ENCODE data around the gene IGHMBP2.
"Not testable (repeated sequence)": the region's sequence is repeated elsewhere in the genome, so short reads cannot be mapped to it uniquely, and the experiment has no call there.

IGHMBP2 gene

GRCh38 chr11:68872216-68873003 lies 31.3 kb upstream of the IGHMBP2 start:
- H3K4me3 ChIP-seq (ENCODE audit: low read depth, low read length) = no peak overlapping the region
- peak; percentile 76 for DNase-seq (ENCODE audit: low read depth, low spot score)
- in situ Hi-C loops (cut with HindIII; ENCODE audit: low sequenced_read_pairs) = no loop called here
- TF ChIP-seq CTCF (IDR thresholded peaks at IDR 0.05; ENCODE audit: low read depth, low read length) = no peak

- TF ChIP-seq CTCF (IDR thresholded peaks at IDR 0.05; ENCODE audit: low read depth, low read length) = no peak
- in situ Hi-C loops (cut with HindIII; ENCODE audit: low sequenced_read_pairs) = no loop called here
These were observed 25.7 kb upstream of the IGHMBP2 start for GRCh38 chr11:68878022-68878421.

GRCh38 chr11:68880851-68881250 lies 22.8 kb upstream of the IGHMBP2 start:
- H3K4me3 ChIP-seq (ENCODE audit: low read depth, low read length) = no peak overlapping the region
- TF ChIP-seq CTCF (IDR thresholded peaks at IDR 0.05; ENCODE audit: low read depth, low read length) = no peak
- in situ Hi-C loops (cut with HindIII; ENCODE audit: low sequenced_read_pairs) = no loop called here
- no peak for DNase-seq (ENCODE audit: low read depth, low spot score)

More at GRCh38 chr11:68878022-68878421, 25.7 kb upstream of the IGHMBP2 start:
- H3K4me3 ChIP-seq (ENCODE audit: low read depth, low read length) = no peak overlapping the region
- no peak for DNase-seq (ENCODE audit: low read depth, low spot score)

GRCh38 chr11:68881320-68881719 lies 22.4 kb upstream of the IGHMBP2 start:
- TF ChIP-seq CTCF (IDR thresholded peaks at IDR 0.05; ENCODE audit: low read depth, low read length) = no peak
- in situ Hi-C loops (cut with HindIII; ENCODE audit: low sequenced_read_pairs) = no loop called here
- H3K4me3 ChIP-seq (ENCODE audit: low read depth, low read length) = no peak overlapping the region
- no peak for DNase-seq (ENCODE audit: low read depth, low spot score)

GRCh38 chr11:68882391-68882790 lies 21.3 kb upstream of the IGHMBP2 start:
- in situ Hi-C loops (cut with HindIII; ENCODE audit: low sequenced_read_pairs) = no loop called here
- DNase-seq (ENCODE audit: low read depth, low spot score) = no peak
- H3K4me3 ChIP-seq (ENCODE audit: low read depth, low read length) = no peak overlapping the region
- no peak for TF ChIP-seq CTCF (IDR thresholded peaks at IDR 0.05; ENCODE audit: low read depth, low read length)

GRCh38 chr11:68884827-68885226 lies 18.9 kb upstream of the IGHMBP2 start:
- H3K4me3 ChIP-seq (ENCODE audit: low read depth, low read length); DNase-seq (ENCODE audit: low read depth, low spot score); in situ Hi-C loops (cut with HindIII; ENCODE audit: low sequenced_read_pairs): not testable (repeated sequence)

GRCh38 chr11:68889948-68890446 lies 13.7 kb upstream of the IGHMBP2 start:
- in situ Hi-C loops (cut with HindIII; ENCODE audit: low sequenced_read_pairs) = no loop called here

More at GRCh38 chr11:68889948-68890446, 13.7 kb upstream of the IGHMBP2 start:
- DNase-seq (ENCODE audit: low read depth, low spot score) = peak; percentile 94
- peak; percentile 74 for TF ChIP-seq CTCF (IDR thresholded peaks at IDR 0.05; ENCODE audit: low read depth, low read length)
- H3K4me3 ChIP-seq (ENCODE audit: low read depth, low read length) = no peak overlapping the region

Measured in astrocyte of the spinal cord (primary cell).